Effector memory CD8-positive, alpha-beta T cell (primary cell): ENCODE data around the gene CCL1.

Source experiments
- ATAC-seq: fragments of 150-1000 bp; cut with Tn5 transposase; replicated peaks from 2 replicates; pipeline ENCODE4 v1.10.0; 2021; ENCODE audit warnings: mild to moderate bottlenecking, moderate library complexity
- DNase-seq, 3 experiments: peaks; one replicate each; pipeline ENCODE4 v3.0.0; 2021
- H3K27ac Mint-ChIP-seq, 2 donors: one replicate each; pipeline ENCODE4 v1.8.0; 2022; ENCODE audit warnings: mild to moderate bottlenecking in 2 of 2, mixed read lengths in 2 of 2, moderate library complexity in 2 of 2
- H3K27me3 Mint-ChIP-seq, 2 donors: one replicate each; pipeline ENCODE4 v1.8.0; 2022; ENCODE audit warnings: mixed read lengths in 2 of 2
- H3K36me3 Mint-ChIP-seq: one replicate; pipeline ENCODE4 v1.8.0; 2022; ENCODE audit warnings: mild to moderate bottlenecking, moderate library complexity, mixed read lengths; ENCODE audit not compliant: insufficient read depth
- H3K4me1 Mint-ChIP-seq, 2 donors: one replicate each; pipeline ENCODE4 v1.8.0; 2022; ENCODE audit warnings: low read depth in 2 of 2, mixed read lengths in 2 of 2
- H3K4me3 Mint-ChIP-seq, 2 donors: one replicate each; pipeline ENCODE4 v1.8.0; 2022; ENCODE audit warnings: mild to moderate bottlenecking in 2 of 2, mixed read lengths in 2 of 2, moderate library complexity in 2 of 2
- H3K9me3 Mint-ChIP-seq, 2 donors: one replicate each; pipeline ENCODE4 v1.8.0; 2022; ENCODE audit warnings: mixed read lengths in 2 of 2
- total RNA-seq, 9 experiments: gene quantifications; one replicate each; lab custom pipeline; 2026; lab: John Stamatoyannopoulos, UW

CCL1 gene
- total RNA-seq = 0 to 16.8 (median 0) reads per million in 9 experiments

GRCh38 chr17:34363183-34363661 lies at the start of gene CCL1:
TSS of gene CCL1 (minus strand) at chr17:34363233. CDS start at chr17:34363161, 72 bp downstream.
- Mint-ChIP-seq H3K4me3 (no peak within 1 kb of the TSS), H3K27me3 (peaks cover 20 to 58% of the 10 kb centered on the region in 2 donors), H3K36me3 (no peaks in the 10 kb centered on the region), H3K4me1 (no peaks in the 10 kb centered on the region), H3K27ac (no peak within 1 kb of the TSS), H3K9me3 (no peaks in the 10 kb centered on the region)
- DNase-seq (no peak), ATAC-seq (no peak)

GRCh38 chr17:34412534-34412933 lies 49.5 kb upstream of the CCL1 start:
- Mint-ChIP-seq H3K9me3 (no peaks in the 10 kb centered on the region), H3K36me3 (no peaks in the 10 kb centered on the region), H3K27me3 (peaks cover 35 to 74% of the 10 kb centered on the region in 2 donors), H3K4me1 (no peaks in the 10 kb centered on the region), H3K27ac (no peak overlapping the region), H3K4me3 (no peak overlapping the region)
- DNase-seq (no peak), ATAC-seq (no peak)

DNA sequence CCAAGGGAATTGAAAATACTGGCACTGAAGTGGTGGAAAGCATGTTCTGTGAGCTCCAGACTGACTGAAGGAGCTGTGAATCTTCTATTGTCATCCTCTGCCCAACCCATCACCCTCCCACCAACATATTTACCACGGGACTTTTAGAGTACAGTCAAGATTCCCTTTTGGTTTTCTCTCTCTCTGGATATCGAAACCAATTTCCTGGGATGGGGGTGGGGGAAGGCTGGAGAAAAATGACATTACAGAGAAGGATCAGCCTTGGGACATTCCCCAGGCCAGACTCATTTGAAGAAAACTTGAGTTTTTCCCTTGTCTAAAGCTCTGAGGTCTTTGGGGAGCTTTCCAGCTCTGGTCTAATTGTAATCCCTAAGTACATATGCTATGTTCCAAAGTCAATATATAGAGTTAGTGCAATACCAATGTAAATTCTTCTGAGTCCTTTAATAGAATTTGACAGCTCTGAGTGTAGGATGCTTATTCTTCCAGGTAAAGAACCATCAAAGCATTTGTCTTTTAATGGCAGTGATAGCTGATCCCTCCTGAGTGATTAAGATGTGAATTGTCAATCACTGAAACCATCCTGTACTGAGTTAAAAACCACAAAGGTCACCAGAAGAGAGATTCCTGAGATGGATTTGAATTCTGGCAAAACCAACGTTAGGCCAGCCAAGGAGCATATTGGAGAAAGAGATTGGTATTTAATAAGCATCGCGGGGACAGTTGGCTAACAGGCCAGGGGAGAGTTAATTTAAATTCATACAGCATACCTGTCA lies 48.8 kb upstream of the CCL1 start:
- DNase-seq = no peak
- Mint-ChIP-seq H3K9me3 (no peaks in the 10 kb centered on the region), H3K27ac (no peak overlapping the region), H3K4me3 (no peak overlapping the region), H3K27me3 (peaks cover 42 to 81% of the 10 kb centered on the region in 2 donors), H3K36me3 (no peaks in the 10 kb centered on the region), H3K4me1 (no peaks in the 10 kb centered on the region)
- ATAC-seq = no peak

DNA sequence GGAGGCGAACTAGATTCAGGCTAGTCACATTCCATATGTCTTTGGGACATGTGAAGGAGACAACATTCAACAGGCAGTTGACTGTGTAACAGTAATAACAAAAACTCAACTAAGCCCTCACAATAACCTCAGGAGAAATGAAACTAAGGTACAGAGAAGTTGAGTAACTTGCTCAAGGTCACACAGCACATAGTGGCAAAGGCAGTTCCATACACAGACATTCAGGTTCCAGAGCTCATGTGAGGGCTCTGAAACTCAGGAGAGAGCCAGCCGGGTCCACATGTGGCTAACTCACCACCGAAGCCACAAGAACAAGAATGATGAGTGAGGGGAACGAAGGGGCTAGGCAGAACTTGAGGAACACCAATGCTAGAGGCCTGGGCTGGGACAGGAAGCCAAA lies 46.3 kb upstream of the CCL1 start:
- DNase-seq = no peak
- Mint-ChIP-seq H3K9me3 (no peaks in the 10 kb centered on the region), H3K36me3 (no peaks in the 10 kb centered on the region), H3K4me1 (no peaks in the 10 kb centered on the region), H3K27me3 (peaks cover 41 to 66% of the 10 kb centered on the region in 2 donors), H3K27ac (no peak overlapping the region), H3K4me3 (no peak overlapping the region)
- no peak for ATAC-seq

- H3K36me3 Mint-ChIP-seq = no peaks in the 10 kb centered on the region
- no peaks in the 10 kb centered on the region for H3K4me1 Mint-ChIP-seq
- no peaks in the 10 kb centered on the region for H3K9me3 Mint-ChIP-seq
- no peak for ATAC-seq
- peaks cover 33 to 57% of the 10 kb centered on the region in 2 donors for H3K27me3 Mint-ChIP-seq
- H3K27ac Mint-ChIP-seq = no peak overlapping the region
- DNase-seq = no peak
- no peak overlapping the region for H3K4me3 Mint-ChIP-seq
These were observed 45.4 kb upstream of the CCL1 start for GRCh38 chr17:34408439-34408838.

- H3K27me3 Mint-ChIP-seq = peaks cover 27 to 52% of the 10 kb centered on the region in 2 donors
- H3K36me3 Mint-ChIP-seq = no peaks in the 10 kb centered on the region
- H3K4me1 Mint-ChIP-seq = no peaks in the 10 kb centered on the region
- DNase-seq = no peak
- H3K9me3 Mint-ChIP-seq = no peaks in the 10 kb centered on the region
- no peak overlapping the region for H3K27ac Mint-ChIP-seq
- H3K4me3 Mint-ChIP-seq = no peak overlapping the region
- no peak for ATAC-seq
These were observed 43.2 kb upstream of the CCL1 start for GRCh38 chr17:34406226-34406625.

- DNase-seq (no peak), ATAC-seq (no peak)
- Mint-ChIP-seq H3K4me1 (peaks cover 0 to 4% of the 10 kb centered on the region in 2 donors), H3K4me3 (no peak overlapping the region), H3K36me3 (no peaks in the 10 kb centered on the region), H3K9me3 (no peaks in the 10 kb centered on the region), H3K27ac (no peak overlapping the region), H3K27me3 (peaks cover 14 to 38% of the 10 kb centered on the region in 2 donors)
These were observed 40.0 kb upstream of the CCL1 start for GRCh38 chr17:34403006-34403405.

- no peaks in the 10 kb centered on the region for H3K9me3 Mint-ChIP-seq
- H3K4me1 Mint-ChIP-seq = peaks cover 0 to 4% of the 10 kb centered on the region in 2 donors
These were observed 38.1 kb upstream of the CCL1 start for GRCh38 chr17:34401165-34401564.

DNA sequence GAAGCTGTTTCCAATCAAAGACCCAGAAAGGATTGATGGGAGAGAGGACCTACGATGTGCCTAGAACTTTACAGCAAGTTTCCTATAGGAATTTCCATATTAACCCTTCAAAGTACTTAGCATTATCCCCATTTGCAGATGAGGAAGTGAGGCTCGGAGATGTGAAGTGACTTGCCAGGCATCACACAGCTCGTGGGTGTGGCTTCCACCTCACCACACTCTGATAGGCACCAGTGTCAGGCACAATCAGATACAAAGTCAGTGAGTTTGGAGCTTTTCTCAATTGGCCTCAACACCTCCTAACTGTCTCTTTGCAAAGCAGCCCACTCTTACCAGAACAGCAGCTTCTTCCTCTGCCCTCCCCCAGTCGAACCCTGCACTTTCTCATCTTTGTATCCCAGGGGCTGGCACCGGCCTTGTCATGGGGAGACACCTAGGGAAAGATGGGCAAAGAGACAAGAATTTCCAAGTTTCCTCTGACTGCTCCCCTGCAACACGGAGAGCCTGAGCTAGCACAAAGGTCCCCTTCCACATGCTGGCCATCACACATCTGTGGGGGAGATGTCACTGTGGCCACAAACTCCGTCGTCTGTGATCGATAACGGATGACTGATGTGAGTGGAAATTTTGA lies 37.4 kb upstream of the CCL1 start:
- ATAC-seq = no peak

More at GRCh38 chr17:34401165-34401564, 38.1 kb upstream of the CCL1 start:
- no peak for DNase-seq
- Mint-ChIP-seq H3K4me3 (no peak overlapping the region), H3K27me3 (peaks cover 5 to 33% of the 10 kb centered on the region in 2 donors), H3K36me3 (no peaks in the 10 kb centered on the region), H3K27ac (no peak overlapping the region)
- no peak for ATAC-seq

DNA sequence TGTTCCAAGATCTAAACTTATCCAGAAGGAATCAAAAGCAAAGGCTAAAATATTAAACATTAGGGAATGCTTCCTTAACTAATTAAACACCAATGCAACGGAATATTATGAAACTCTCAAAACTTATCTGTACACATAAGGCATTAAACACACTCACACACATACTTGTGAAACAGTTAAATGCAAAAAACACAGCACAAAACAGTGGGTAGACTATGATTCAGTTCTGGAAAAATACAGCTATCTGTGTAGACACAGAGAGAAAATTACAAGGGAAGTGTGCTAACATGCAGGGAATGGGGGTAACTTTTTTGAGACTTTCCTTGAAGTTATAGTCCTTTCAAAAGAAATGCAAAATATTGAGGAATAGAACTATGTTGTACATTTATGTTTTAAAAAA lies 36.7 kb upstream of the CCL1 start:
- Mint-ChIP-seq H3K27me3 (peaks cover 14 to 36% of the 10 kb centered on the region in 2 donors), H3K4me3 (no peak overlapping the region), H3K27ac (no peak overlapping the region), H3K9me3 (no peaks in the 10 kb centered on the region), H3K4me1 (peaks cover 0 to 4% of the 10 kb centered on the region in 2 donors), H3K36me3 (no peaks in the 10 kb centered on the region)
- DNase-seq = no peak
- no peak for ATAC-seq

More for the DNA sequence above, 37.4 kb upstream of the CCL1 start:
- no peak overlapping the region for H3K27ac Mint-ChIP-seq
- no peaks in the 10 kb centered on the region for H3K36me3 Mint-ChIP-seq
- H3K9me3 Mint-ChIP-seq = no peaks in the 10 kb centered on the region
- no peak overlapping the region for H3K4me3 Mint-ChIP-seq
- H3K27me3 Mint-ChIP-seq = peaks cover 8 to 33% of the 10 kb centered on the region in 2 donors
- H3K4me1 Mint-ChIP-seq = peaks cover 0 to 4% of the 10 kb centered on the region in 2 donors
- no peak for DNase-seq

GRCh38 chr17:34398990-34399389 lies 36.0 kb upstream of the CCL1 start:
- no peak overlapping the region for H3K27ac Mint-ChIP-seq
- H3K9me3 Mint-ChIP-seq = no peaks in the 10 kb centered on the region
- DNase-seq (no peak), ATAC-seq (no peak)
- peaks cover 21 to 43% of the 10 kb centered on the region in 2 donors for H3K27me3 Mint-ChIP-seq
- no peaks in the 10 kb centered on the region for H3K36me3 Mint-ChIP-seq
- H3K4me1 Mint-ChIP-seq = peaks cover 0 to 4% of the 10 kb centered on the region in 2 donors
- H3K4me3 Mint-ChIP-seq = no peak overlapping the region

- H3K4me3 Mint-ChIP-seq = no peak overlapping the region
- ATAC-seq = no peak
- peaks cover 24 to 52% of the 10 kb centered on the region in 2 donors for H3K27me3 Mint-ChIP-seq
- no peak for DNase-seq
- H3K9me3 Mint-ChIP-seq = no peaks in the 10 kb centered on the region
- no peak overlapping the region for H3K27ac Mint-ChIP-seq
- peaks cover 0 to 4% of the 10 kb centered on the region in 2 donors for H3K4me1 Mint-ChIP-seq
- H3K36me3 Mint-ChIP-seq = no peaks in the 10 kb centered on the region
These were observed 34.2 kb upstream of the CCL1 start for GRCh38 chr17:34397265-34397664.

DNA sequence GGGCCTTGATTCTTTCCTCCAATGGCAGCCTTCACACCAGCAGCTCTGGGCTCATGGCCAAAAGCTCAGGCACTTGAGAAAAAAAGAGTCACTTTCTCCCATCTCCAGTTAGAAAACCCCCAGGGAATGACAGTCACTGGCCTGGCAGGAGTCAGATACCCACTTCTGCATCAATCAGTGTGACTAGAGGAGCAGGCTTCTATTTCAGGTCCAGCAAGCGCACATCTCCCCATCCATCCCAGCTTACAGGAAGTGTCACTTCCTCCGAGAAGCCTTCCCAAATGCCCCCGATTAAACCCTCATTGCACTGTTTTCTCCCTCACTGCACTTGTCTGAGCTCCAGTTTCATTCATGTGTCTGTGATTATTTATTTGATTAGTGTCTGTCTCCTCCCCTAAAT lies 30.4 kb upstream of the CCL1 start:
- no peak for ATAC-seq
- Mint-ChIP-seq H3K27me3 (peaks cover 24 to 44% of the 10 kb centered on the region in 2 donors), H3K36me3 (no peaks in the 10 kb centered on the region), H3K4me1 (peaks cover 3 to 4% of the 10 kb centered on the region in 2 donors), H3K27ac (no peak overlapping the region), H3K4me3 (no peak overlapping the region), H3K9me3 (no peaks in the 10 kb centered on the region)
- no peak for DNase-seq

DNA sequence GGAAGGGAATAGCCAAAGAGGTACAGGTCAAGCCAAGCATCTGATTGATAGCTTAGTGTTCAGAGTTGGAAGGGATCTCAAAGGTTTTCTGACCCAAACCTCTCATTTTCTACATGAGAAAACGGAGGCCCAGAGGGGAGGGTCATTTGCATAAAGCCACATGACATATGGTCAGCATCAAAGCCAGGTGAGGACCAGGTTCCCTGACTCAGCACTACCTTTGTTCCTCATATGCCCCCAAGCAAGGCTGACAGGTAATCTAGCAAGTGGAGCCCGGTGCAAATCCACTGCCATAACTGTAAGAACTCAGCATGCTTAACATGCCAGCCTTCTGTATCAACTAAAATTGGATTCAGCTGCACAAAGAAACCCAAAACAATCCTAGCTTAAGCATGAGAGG lies 28.2 kb upstream of the CCL1 start:
- no peak for DNase-seq
- H3K36me3 Mint-ChIP-seq = no peaks in the 10 kb centered on the region
- peaks cover 26 to 41% of the 10 kb centered on the region in 2 donors for H3K27me3 Mint-ChIP-seq
- no peaks in the 10 kb centered on the region for H3K9me3 Mint-ChIP-seq
- H3K4me3 Mint-ChIP-seq = no peak overlapping the region
- H3K4me1 Mint-ChIP-seq = peaks cover 3 to 4% of the 10 kb centered on the region in 2 donors
- no peak overlapping the region for H3K27ac Mint-ChIP-seq
- no peak for ATAC-seq
